GM23338 (cell line): ENCODE measurements around the gene C1QTNF5. TPM values are rescaled to one million over a fixed set of nuclear protein-coding genes. Genes with fewer than 3 reads are reported as not detected.

Source experiments
- ATAC-seq: fragments of 200-7000 bp; cut with Tn5 transposase; 3 replicates; pipeline ENCODE4 v1.9.1; 2020
- DNase-seq: peaks from one replicate; pipeline ENCODE4 v3.0.0-alpha.2; 2015; ENCODE audit warnings: low spot score
- H2AFZ ChIP-seq: fragments of 200-600 bp; sonication (generic); 2 replicates; pipeline ENCODE4 v1.8.0; 2016; ENCODE audit warnings: antibody characterized with exemption, mild to moderate bottlenecking, moderate library complexity
- H3F3A ChIP-seq: fragments of 200-600 bp; sonication (generic); replicated peaks from 2 replicates; pipeline ENCODE4 v1.8.0; 2017; ENCODE audit warnings: antibody characterized with exemption, mixed run types, low read depth
- H3K27ac ChIP-seq: fragments of 200-600 bp; sonication (generic); 2 replicates; pipeline ENCODE4 v1.6.1; 2016; ENCODE audit warnings: low read depth
- H3K27me3 ChIP-seq: fragments of 200-600 bp; sonication (generic); 2 replicates; pipeline ENCODE4 v1.8.0; 2016; ENCODE audit warnings: mild to moderate bottlenecking, mixed run types, moderate library complexity; ENCODE audit not compliant: insufficient read depth
- H3K36me3 ChIP-seq: fragments of 200-600 bp; sonication (generic); 2 replicates; pipeline ENCODE4 v1.8.0; 2016; ENCODE audit warnings: mild to moderate bottlenecking; ENCODE audit not compliant: insufficient read depth
- H3K4me1 ChIP-seq: fragments of 200-600 bp; sonication (generic); 2 replicates; pipeline ENCODE4 v1.8.0; 2016; ENCODE audit warnings: mild to moderate bottlenecking, moderate library complexity; ENCODE audit not compliant: insufficient read depth
- H3K4me2 ChIP-seq: fragments of 200-600 bp; sonication (generic); 2 replicates; pipeline ENCODE4 v1.7.1; 2017; ENCODE audit warnings: mixed run types
- H3K4me3 ChIP-seq: fragments of 200-600 bp; sonication (generic); 2 replicates; pipeline ENCODE4 v1.6.1; 2016; ENCODE audit warnings: mixed run types
- H3K79me2 ChIP-seq: fragments of 200-600 bp; sonication (generic); replicated peaks from 2 replicates; pipeline ENCODE4 v1.8.0; 2017; ENCODE audit warnings: mild to moderate bottlenecking; ENCODE audit not compliant: insufficient read depth
- H3K9me2 ChIP-seq: fragments of 200-600 bp; sonication (generic); 2 replicates; pipeline ENCODE4 v1.8.0; 2017; ENCODE audit not compliant: insufficient read depth
- H4K20me1 ChIP-seq: fragments of 200-600 bp; sonication (generic); replicated peaks from 2 replicates; pipeline ENCODE4 v1.8.0; 2017; ENCODE audit warnings: mild to moderate bottlenecking; ENCODE audit not compliant: insufficient read depth
- H3K27ac Mint-ChIP-seq: 2 replicates; pipeline ENCODE4 v1.8.0; 2020; ENCODE audit warnings: inconsistent platforms, mild to moderate bottlenecking, moderate library complexity, mixed read lengths
- H3K27me3 Mint-ChIP-seq: 3 replicates; pipeline ENCODE4 v1.8.0; 2022; ENCODE audit warnings: low read depth, mild to moderate bottlenecking, moderate library complexity, mixed read lengths, inconsistent platforms; ENCODE audit not compliant: insufficient read depth, poor library complexity
- H3K36me3 Mint-ChIP-seq: 3 replicates; pipeline ENCODE4 v1.8.0; 2021; ENCODE audit warnings: low read depth, mild to moderate bottlenecking, inconsistent platforms, moderate library complexity, mixed read lengths
- H3K4me1 Mint-ChIP-seq: 3 replicates; pipeline ENCODE4 v1.8.0; 2020; ENCODE audit warnings: mild to moderate bottlenecking, inconsistent platforms, mixed read lengths
- H3K4me3 Mint-ChIP-seq: 3 replicates; pipeline ENCODE4 v1.8.0; 2021; ENCODE audit warnings: moderate library complexity, mild to moderate bottlenecking, inconsistent platforms, mixed read lengths
- H3K9me3 Mint-ChIP-seq: 3 replicates; pipeline ENCODE4 v1.8.0; 2020; ENCODE audit warnings: moderate library complexity, mild to moderate bottlenecking, inconsistent platforms, mixed read lengths
- CREB1 ChIP-seq: fragments of 250-450 bp; sonication (Bioruptor Pico); IDR thresholded peaks from 2 replicates; pipeline ENCODE4 v1.5.0; 2020; ENCODE audit warnings: low read depth, mild to moderate bottlenecking, moderate library complexity
- EZH2 ChIP-seq: fragments of 200-600 bp; sonication (generic); IDR thresholded peaks from one replicate; pipeline ENCODE4 v1.8.0; 2017; ENCODE audit warnings: antibody characterized with exemption, mild to moderate bottlenecking, low read depth; ENCODE audit not compliant: unreplicated experiment
- EZH2phosphoT487 ChIP-seq: fragments of 200-600 bp; sonication (generic); IDR thresholded peaks from one replicate; pipeline ENCODE4 v1.8.1; 2018; ENCODE audit warnings: antibody characterized with exemption; ENCODE audit not compliant: unreplicated experiment
- JUNB ChIP-seq: IDR thresholded peaks from one replicate; pipeline ENCODE4 v1.6.1; 2016; ENCODE audit warnings: antibody characterized with exemption; ENCODE audit not compliant: unreplicated experiment
- NANOG ChIP-seq: IDR thresholded peaks from 2 replicates; pipeline ENCODE4 v1.6.1; 2016; ENCODE audit warnings: antibody characterized with exemption, borderline replicate concordance
- POLR2AphosphoS5 ChIP-seq: IDR thresholded peaks from 2 replicates; pipeline ENCODE4 v1.6.1; 2016; ENCODE audit warnings: antibody characterized with exemption, low read depth
- STAT1 ChIP-seq: IDR thresholded peaks from one replicate; pipeline ENCODE4 v1.6.1; 2016; ENCODE audit warnings: antibody characterized with exemption; ENCODE audit not compliant: unreplicated experiment
- ZNF114 ChIP-seq: fragments of 250-450 bp; sonication (Bioruptor Pico); IDR thresholded peaks from 2 replicates; pipeline ENCODE4 v1.5.0; 2020; ENCODE audit warnings: mild to moderate bottlenecking, moderate library complexity
- ZNF331 ChIP-seq: fragments of 250-450 bp; sonication (Bioruptor Pico); IDR thresholded peaks from 2 replicates; pipeline ENCODE4 v1.5.0; 2020; ENCODE audit warnings: low read depth, mild to moderate bottlenecking, moderate library complexity
- polyA plus RNA-seq: library from polyadenylated mRNA; unstranded; fragments of >200 nt; fragmentation: Nextera tagmentation; extraction: Ambion mirVana; gene quantifications from 2 replicates; pipeline ENCODE4 v1.2.1, GENCODE V29; 2016
- total RNA-seq: library from RNA; depleted of rRNA; stranded (reverse); fragments of >200 nt; shearing (Covaris generic); gene quantifications from 2 replicates; pipeline ENCODE4 v1.2.3, GENCODE V29; 2014
- TF ChIP-seq, protein P1 (sequence below), 2 experiments: fragments of 200-600 bp in 1 of 2; sonication (generic) in 1 of 2; conservative IDR thresholded peaks; 2 replicates each; pipeline versions ENCODE4 v1.5.1 to v1.6.1; 2016 to 2017; ENCODE audit warnings: antibody characterized with exemption in 2 of 2, low read depth in 2 of 2, mild to moderate bottlenecking in 2 of 2, moderate library complexity in 1 of 2
- TF ChIP-seq, protein P2 (sequence below): fragments of 250-450 bp; sonication (Bioruptor Pico); IDR thresholded peaks from 2 replicates; pipeline ENCODE4 v1.5.0; 2020; ENCODE audit warnings: mild to moderate bottlenecking, moderate library complexity
- TF ChIP-seq, protein P3 (sequence below): IDR thresholded peaks from 2 replicates; pipeline ENCODE4 v1.6.1; 2016; ENCODE audit warnings: antibody characterized with exemption
- TF ChIP-seq, protein P4 (sequence below): IDR thresholded peaks from one replicate; pipeline ENCODE4 v1.6.1; 2018; ENCODE audit warnings: antibody characterized with exemption; ENCODE audit not compliant: unreplicated experiment

The C1QTNF5 gene
- total and polyA plus RNA-seq, 2 experiments from 2014 or later = 1.9 TPM

DNA sequence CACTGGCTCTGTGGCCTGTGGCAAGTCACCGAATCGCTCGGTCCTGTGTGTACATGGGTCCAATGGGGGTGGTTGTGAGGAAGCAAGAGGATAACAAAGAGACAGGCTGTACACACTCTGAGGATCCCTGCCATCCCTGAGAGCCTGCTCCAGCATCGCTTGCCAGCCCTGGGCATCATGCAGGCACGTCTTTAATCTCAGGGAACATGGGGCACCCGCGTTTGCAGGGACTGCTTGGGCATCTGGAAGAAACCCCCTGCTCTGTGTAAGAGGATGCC, 1.3 kb upstream of the C1QTNF5 start:
- no peak for TF ChIP-seq ZNF331
- no peak for TF ChIP-seq STAT1
- TF ChIP-seq, protein P1, sequence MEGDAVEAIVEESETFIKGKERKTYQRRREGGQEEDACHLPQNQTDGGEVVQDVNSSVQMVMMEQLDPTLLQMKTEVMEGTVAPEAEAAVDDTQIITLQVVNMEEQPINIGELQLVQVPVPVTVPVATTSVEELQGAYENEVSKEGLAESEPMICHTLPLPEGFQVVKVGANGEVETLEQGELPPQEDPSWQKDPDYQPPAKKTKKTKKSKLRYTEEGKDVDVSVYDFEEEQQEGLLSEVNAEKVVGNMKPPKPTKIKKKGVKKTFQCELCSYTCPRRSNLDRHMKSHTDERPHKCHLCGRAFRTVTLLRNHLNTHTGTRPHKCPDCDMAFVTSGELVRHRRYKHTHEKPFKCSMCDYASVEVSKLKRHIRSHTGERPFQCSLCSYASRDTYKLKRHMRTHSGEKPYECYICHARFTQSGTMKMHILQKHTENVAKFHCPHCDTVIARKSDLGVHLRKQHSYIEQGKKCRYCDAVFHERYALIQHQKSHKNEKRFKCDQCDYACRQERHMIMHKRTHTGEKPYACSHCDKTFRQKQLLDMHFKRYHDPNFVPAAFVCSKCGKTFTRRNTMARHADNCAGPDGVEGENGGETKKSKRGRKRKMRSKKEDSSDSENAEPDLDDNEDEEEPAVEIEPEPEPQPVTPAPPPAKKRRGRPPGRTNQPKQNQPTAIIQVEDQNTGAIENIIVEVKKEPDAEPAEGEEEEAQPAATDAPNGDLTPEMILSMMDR (conservative IDR thresholded peaks at IDR 0.05; ENCODE audit: low read depth in 2 of 2) = no peak
- TF ChIP-seq, protein P2, sequence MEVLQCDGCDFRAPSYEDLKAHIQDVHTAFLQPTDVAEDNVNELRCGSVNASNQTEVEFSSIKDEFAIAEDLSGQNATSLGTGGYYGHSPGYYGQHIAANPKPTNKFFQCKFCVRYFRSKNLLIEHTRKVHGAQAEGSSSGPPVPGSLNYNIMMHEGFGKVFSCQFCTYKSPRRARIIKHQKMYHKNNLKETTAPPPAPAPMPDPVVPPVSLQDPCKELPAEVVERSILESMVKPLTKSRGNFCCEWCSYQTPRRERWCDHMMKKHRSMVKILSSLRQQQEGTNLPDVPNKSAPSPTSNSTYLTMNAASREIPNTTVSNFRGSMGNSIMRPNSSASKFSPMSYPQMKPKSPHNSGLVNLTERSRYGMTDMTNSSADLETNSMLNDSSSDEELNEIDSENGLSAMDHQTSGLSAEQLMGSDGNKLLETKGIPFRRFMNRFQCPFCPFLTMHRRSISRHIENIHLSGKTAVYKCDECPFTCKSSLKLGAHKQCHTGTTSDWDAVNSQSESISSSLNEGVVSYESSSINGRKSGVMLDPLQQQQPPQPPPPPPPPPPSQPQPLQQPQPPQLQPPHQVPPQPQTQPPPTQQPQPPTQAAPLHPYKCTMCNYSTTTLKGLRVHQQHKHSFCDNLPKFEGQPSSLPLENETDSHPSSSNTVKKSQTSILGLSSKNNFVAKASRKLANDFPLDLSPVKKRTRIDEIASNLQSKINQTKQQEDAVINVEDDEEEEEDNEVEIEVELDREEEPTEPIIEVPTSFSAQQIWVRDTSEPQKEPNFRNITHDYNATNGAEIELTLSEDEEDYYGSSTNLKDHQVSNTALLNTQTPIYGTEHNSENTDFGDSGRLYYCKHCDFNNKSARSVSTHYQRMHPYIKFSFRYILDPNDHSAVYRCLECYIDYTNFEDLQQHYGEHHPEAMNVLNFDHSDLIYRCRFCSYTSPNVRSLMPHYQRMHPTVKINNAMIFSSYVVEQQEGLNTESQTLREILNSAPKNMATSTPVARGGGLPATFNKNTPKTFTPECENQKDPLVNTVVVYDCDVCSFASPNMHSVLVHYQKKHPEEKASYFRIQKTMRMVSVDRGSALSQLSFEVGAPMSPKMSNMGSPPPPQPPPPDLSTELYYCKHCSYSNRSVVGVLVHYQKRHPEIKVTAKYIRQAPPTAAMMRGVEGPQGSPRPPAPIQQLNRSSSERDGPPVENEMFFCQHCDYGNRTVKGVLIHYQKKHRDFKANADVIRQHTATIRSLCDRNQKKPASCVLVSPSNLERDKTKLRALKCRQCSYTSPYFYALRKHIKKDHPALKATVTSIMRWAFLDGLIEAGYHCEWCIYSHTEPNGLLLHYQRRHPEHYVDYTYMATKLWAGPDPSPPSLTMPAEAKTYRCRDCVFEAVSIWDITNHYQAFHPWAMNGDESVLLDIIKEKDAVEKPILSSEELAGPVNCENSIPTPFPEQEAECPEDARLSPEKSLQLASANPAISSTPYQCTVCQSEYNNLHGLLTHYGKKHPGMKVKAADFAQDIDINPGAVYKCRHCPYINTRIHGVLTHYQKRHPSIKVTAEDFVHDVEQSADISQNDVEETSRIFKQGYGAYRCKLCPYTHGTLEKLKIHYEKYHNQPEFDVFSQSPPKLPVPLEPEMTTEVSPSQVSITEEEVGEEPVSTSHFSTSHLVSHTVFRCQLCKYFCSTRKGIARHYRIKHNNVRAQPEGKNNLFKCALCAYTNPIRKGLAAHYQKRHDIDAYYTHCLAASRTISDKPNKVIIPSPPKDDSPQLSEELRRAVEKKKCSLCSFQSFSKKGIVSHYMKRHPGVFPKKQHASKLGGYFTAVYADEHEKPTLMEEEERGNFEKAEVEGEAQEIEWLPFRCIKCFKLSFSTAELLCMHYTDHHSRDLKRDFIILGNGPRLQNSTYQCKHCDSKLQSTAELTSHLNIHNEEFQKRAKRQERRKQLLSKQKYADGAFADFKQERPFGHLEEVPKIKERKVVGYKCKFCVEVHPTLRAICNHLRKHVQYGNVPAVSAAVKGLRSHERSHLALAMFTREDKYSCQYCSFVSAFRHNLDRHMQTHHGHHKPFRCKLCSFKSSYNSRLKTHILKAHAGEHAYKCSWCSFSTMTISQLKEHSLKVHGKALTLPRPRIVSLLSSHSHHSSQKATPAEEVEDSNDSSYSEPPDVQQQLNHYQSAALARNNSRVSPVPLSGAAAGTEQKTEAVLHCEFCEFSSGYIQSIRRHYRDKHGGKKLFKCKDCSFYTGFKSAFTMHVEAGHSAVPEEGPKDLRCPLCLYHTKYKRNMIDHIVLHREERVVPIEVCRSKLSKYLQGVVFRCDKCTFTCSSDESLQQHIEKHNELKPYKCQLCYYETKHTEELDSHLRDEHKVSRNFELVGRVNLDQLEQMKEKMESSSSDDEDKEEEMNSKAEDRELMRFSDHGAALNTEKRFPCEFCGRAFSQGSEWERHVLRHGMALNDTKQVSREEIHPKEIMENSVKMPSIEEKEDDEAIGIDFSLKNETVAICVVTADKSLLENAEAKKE (CRISPR knock-in tag) = no peak
- TF ChIP-seq, protein P3, sequence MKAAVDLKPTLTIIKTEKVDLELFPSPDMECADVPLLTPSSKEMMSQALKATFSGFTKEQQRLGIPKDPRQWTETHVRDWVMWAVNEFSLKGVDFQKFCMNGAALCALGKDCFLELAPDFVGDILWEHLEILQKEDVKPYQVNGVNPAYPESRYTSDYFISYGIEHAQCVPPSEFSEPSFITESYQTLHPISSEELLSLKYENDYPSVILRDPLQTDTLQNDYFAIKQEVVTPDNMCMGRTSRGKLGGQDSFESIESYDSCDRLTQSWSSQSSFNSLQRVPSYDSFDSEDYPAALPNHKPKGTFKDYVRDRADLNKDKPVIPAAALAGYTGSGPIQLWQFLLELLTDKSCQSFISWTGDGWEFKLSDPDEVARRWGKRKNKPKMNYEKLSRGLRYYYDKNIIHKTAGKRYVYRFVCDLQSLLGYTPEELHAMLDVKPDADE = no peak
- TF ChIP-seq NANOG = no peak
- TF ChIP-seq POLR2AphosphoS5 = no peak
- no peak for TF ChIP-seq EZH2
- TF ChIP-seq, protein P4, sequence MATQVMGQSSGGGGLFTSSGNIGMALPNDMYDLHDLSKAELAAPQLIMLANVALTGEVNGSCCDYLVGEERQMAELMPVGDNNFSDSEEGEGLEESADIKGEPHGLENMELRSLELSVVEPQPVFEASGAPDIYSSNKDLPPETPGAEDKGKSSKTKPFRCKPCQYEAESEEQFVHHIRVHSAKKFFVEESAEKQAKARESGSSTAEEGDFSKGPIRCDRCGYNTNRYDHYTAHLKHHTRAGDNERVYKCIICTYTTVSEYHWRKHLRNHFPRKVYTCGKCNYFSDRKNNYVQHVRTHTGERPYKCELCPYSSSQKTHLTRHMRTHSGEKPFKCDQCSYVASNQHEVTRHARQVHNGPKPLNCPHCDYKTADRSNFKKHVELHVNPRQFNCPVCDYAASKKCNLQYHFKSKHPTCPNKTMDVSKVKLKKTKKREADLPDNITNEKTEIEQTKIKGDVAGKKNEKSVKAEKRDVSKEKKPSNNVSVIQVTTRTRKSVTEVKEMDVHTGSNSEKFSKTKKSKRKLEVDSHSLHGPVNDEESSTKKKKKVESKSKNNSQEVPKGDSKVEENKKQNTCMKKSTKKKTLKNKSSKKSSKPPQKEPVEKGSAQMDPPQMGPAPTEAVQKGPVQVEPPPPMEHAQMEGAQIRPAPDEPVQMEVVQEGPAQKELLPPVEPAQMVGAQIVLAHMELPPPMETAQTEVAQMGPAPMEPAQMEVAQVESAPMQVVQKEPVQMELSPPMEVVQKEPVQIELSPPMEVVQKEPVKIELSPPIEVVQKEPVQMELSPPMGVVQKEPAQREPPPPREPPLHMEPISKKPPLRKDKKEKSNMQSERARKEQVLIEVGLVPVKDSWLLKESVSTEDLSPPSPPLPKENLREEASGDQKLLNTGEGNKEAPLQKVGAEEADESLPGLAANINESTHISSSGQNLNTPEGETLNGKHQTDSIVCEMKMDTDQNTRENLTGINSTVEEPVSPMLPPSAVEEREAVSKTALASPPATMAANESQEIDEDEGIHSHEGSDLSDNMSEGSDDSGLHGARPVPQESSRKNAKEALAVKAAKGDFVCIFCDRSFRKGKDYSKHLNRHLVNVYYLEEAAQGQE = no peak
- TF ChIP-seq EZH2phosphoT487 = no peak
- no peak for TF ChIP-seq ZNF114
- no peak for TF ChIP-seq CREB1 (CRISPR knock-in tag)
- no peak for TF ChIP-seq JUNB
- H3K4me1 Mint-ChIP-seq = peaks cover 36% of the 10 kb centered on the region
- no peak overlapping the region for H3K27ac Mint-ChIP-seq
- Histone ChIP-seq H3K79me2 (no peaks in the 10 kb centered on the region; the same call in 1 of the 2 replicates), H2AFZ (no peak overlapping the region), H3K36me3 (no peaks in the 10 kb centered on the region), H3K27me3 (peaks cover 48% of the 10 kb centered on the region), H3K9me2 (no peaks in the 10 kb centered on the region), H4K20me1 (no peaks in the 10 kb centered on the region), H3F3A (peaks cover 13% of the 10 kb centered on the region), H3K27ac (no peak overlapping the region), H3K4me3 (0 out of 2 replicates have a peak overlapping the region, but pooled peaks have one; percentile 76), H3K4me2 (no peak overlapping the region), H3K4me1 (peaks cover 32% of the 10 kb centered on the region)
- peaks cover 4% of the 10 kb centered on the region; the same call in 2 of the 3 replicates for H3K36me3 Mint-ChIP-seq
- no peak overlapping the region for H3K4me3 Mint-ChIP-seq
- no peaks in the 10 kb centered on the region for H3K9me3 Mint-ChIP-seq
- DNase-seq (no peak), ATAC-seq (no peak)
- H3K27me3 Mint-ChIP-seq = peaks cover 45% of the 10 kb centered on the region
